Erythroblast (primary cell): ENCODE results near the gene PTPRT.

Source experiments
- GATA1 ChIP-seq: IDR thresholded peaks from 2 replicates; pipeline ENCODE4 v1.6.1; 2011; ENCODE audit warnings: low read depth, mild to moderate bottlenecking, control low read depth, low read length, moderate library complexity
- POLR2A ChIP-seq: IDR thresholded peaks from 2 replicates; pipeline ENCODE4 v1.6.1; 2011; ENCODE audit warnings: mild to moderate bottlenecking, low read length

DNA sequence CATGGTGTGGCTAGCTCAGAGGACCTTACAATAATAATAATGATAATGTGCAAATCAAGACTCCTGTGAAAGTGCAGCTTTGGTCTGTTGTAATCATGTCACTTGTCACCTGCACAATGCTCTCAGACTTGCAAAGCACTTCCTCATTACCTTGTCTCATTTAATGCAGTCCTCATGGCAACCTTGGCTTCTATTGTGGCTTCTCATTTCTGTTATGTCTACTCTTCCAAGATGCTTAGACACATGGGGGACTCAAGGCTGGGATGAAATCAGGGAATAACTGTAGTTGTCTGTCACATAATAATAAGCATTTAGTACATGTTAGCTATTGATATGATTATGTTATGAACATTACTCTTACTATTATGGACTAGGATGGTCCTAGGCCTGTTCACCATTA lies 484.2 kb downstream of the PTPRT start:
- TF ChIP-seq POLR2A (no peak), GATA1 (no peak)
